Suprapubic skin (tissue), 4 donors: Measurements from ENCODE around the gene SUGCT. TPM values are rescaled to one million over a fixed set of nuclear protein-coding genes. Genes with fewer than 3 reads are reported as not detected.
"Not testable (repeated sequence)": the region's sequence is repeated elsewhere in the genome, so short reads cannot be mapped to it uniquely, and the experiment has no call there.

ENCODE experiments used
- DNase-seq, 2 donors: peaks; one replicate each; pipeline ENCODE4 v3.0.0-alpha.2; 2019; ENCODE audit warnings: low spot score in 2 of 2
- H3K27ac ChIP-seq: fragments of 200-600 bp; sonication (generic); one replicate; pipeline ENCODE4 v1.5.1; 2019
- H3K27me3 ChIP-seq: fragments of 200-600 bp; sonication (generic); one replicate; pipeline ENCODE4 v1.5.1; 2019
- H3K36me3 ChIP-seq: fragments of 200-600 bp; sonication (generic); one replicate; pipeline ENCODE4 v1.5.1; 2019
- H3K4me1 ChIP-seq: fragments of 200-600 bp; sonication (generic); one replicate; pipeline ENCODE4 v1.5.1; 2019
- H3K4me3 ChIP-seq: fragments of 200-600 bp; sonication (generic); one replicate; pipeline ENCODE4 v1.5.1; 2019; ENCODE audit warnings: mild to moderate bottlenecking
- H3K9me3 ChIP-seq: fragments of 200-600 bp; sonication (generic); one replicate; pipeline ENCODE4 v1.5.1; 2019
- EP300 ChIP-seq: sonication (generic); formaldehyde crosslinking; IDR thresholded peaks from one replicate; pipeline ENCODE4 v1.6.1; 2017; ENCODE audit warnings: antibody characterized with exemption
- POLR2A ChIP-seq, 2 donors: fragments of 450-650 bp; IDR thresholded peaks; one replicate each; pipeline ENCODE4 v1.6.1; 2017; ENCODE audit warnings: antibody characterized with exemption in 2 of 2, mild to moderate bottlenecking in 2 of 2, moderate library complexity in 2 of 2
- POLR2AphosphoS5 ChIP-seq, 3 donors: sonication (generic); formaldehyde crosslinking; IDR thresholded peaks; one replicate each; pipeline ENCODE4 v1.6.1; 2017; ENCODE audit warnings: antibody characterized with exemption in 3 of 3
- WGBS: methylation state at CpG from one replicate; pipeline ENCODE4 v1.1.5; 2018; 5-methylcytosine and 5-hydroxymethylcytosine counted together
- total RNA-seq, 4 donors: library from RNA; depleted of rRNA; stranded (reverse); fragments of >200 nt; gene quantifications; one replicate each; pipeline ENCODE4 v1.1.0, GENCODE V29; 2016
- TF ChIP-seq, protein P1 (sequence below), 2 donors: fragments of 200-600 bp in 1 of 2; fragments of 450-650 bp in 1 of 2; sonication (generic) in 1 of 2; IDR thresholded peaks; one replicate each; pipeline ENCODE4 v1.5.1; 2016 to 2019; ENCODE audit warnings: antibody characterized with exemption in 2 of 2, mild to moderate bottlenecking in 1 of 2, moderate library complexity in 1 of 2

Gene SUGCT
- total RNA-seq, 4 donors from 2014 or later, result 0.73 to 2.2 (median 0.98) TPM; not detected in 1

- no peak for DNase-seq
- H3K36me3 ChIP-seq, result no peaks in the 10 kb centered on the region
- TF ChIP-seq EP300, result no peak
- no peak for TF ChIP-seq POLR2A (IDR thresholded peaks at IDR 0.05)
- TF ChIP-seq, protein P1, sequence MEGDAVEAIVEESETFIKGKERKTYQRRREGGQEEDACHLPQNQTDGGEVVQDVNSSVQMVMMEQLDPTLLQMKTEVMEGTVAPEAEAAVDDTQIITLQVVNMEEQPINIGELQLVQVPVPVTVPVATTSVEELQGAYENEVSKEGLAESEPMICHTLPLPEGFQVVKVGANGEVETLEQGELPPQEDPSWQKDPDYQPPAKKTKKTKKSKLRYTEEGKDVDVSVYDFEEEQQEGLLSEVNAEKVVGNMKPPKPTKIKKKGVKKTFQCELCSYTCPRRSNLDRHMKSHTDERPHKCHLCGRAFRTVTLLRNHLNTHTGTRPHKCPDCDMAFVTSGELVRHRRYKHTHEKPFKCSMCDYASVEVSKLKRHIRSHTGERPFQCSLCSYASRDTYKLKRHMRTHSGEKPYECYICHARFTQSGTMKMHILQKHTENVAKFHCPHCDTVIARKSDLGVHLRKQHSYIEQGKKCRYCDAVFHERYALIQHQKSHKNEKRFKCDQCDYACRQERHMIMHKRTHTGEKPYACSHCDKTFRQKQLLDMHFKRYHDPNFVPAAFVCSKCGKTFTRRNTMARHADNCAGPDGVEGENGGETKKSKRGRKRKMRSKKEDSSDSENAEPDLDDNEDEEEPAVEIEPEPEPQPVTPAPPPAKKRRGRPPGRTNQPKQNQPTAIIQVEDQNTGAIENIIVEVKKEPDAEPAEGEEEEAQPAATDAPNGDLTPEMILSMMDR (IDR thresholded peaks at IDR 0.05), result no peak
- no peak for TF ChIP-seq POLR2AphosphoS5 (IDR thresholded peaks at IDR 0.05)
- H3K4me1 ChIP-seq, result no peaks in the 10 kb centered on the region
- no peak overlapping the region for H3K4me3 ChIP-seq
- no peak overlapping the region for H3K27ac ChIP-seq
- H3K9me3 ChIP-seq, result no peaks in the 10 kb centered on the region
- 97% methylated on average over 2 of the region's 2 CpGs for WGBS
- no peaks in the 10 kb centered on the region for H3K27me3 ChIP-seq
Measured at GRCh38 chr7:40122940-40123254, 11.9 kb upstream of the SUGCT start.

DNA sequence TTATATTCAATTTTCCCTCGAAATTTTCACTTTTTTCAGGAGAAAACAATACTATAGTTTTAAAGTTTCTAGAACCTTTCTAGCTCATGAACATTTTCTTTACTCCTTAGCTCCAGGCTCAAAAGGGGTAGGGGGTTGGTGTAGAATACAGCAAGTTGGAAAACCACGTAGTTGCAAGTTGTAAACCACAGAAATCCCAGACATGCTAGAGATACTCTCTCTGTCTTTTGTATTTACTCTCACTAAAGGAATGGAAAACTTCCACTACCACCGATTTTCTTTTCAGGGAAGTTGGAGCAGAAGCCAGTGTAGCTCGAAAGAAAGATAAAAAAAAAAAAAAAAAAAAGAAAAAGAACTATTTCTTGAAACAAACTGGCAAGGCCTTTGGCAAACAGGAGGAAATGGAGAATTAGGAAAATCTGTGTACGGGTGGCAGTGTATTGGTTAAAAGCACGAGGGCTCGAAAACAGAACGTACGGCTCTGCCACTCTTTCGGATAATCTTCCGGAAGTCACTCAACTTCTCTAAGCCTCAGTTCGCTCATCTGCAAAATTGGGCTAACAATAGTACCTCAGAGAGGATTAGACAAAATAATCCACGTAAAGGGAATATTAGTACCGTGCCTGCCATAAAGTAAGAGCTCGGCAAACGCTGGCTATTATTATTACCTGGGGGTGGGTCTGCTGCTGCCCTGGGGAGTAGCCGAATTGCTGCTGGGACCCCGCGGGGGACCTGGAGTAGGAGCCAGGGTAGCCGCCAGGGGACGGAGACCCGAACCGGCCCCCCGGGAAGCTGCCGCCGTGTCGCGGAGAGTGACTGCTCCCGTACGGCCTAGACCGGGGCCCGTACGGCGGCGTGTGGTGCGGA, 1.0 kb upstream of the SUGCT start:
- Histone ChIP-seq H3K36me3 (no peaks in the 10 kb centered on the region), H3K4me3 (peak overlapping the region; percentile 97), H3K9me3 (no peaks in the 10 kb centered on the region), H3K27me3 (no peaks in the 10 kb centered on the region), H3K4me1 (peaks cover 33% of the 10 kb centered on the region), H3K27ac (peak overlapping the region; percentile 95)
- TF ChIP-seq EP300, result no peak
- TF ChIP-seq POLR2AphosphoS5 (IDR thresholded peaks at IDR 0.05), result no peak
- no peak for TF ChIP-seq POLR2A (IDR thresholded peaks at IDR 0.05)
- TF ChIP-seq, protein P1 (IDR thresholded peaks at IDR 0.05), result no peak
- no peak for DNase-seq
- WGBS, result 2% methylated on average over 16 of the region's 36 CpGs

- no peaks in the 10 kb centered on the region for H3K36me3 ChIP-seq
- peaks cover 32% of the 10 kb centered on the region for H3K4me1 ChIP-seq
- peak overlapping the region; percentile 97 for H3K4me3 ChIP-seq
- H3K27me3 ChIP-seq, result no peaks in the 10 kb centered on the region
- 6% methylated on average over 13 of the region's 17 CpGs for WGBS
- DNase-seq, result no peak
- peak overlapping the region; percentile 95 for H3K27ac ChIP-seq
- H3K9me3 ChIP-seq, result no peaks in the 10 kb centered on the region
- TF ChIP-seq, protein P1 (IDR thresholded peaks at IDR 0.05), result no peak
- TF ChIP-seq POLR2A (IDR thresholded peaks at IDR 0.05), result no peak
- TF ChIP-seq POLR2AphosphoS5 (IDR thresholded peaks at IDR 0.05), result no peak
- no peak for TF ChIP-seq EP300
Measured at GRCh38 chr7:40135317-40135610, 459 bp downstream of the SUGCT start.

GRCh38 chr7:40137563-40137962, 2.8 kb downstream of the SUGCT start:
- DNase-seq, result no peak
- no peaks in the 10 kb centered on the region for H3K36me3 ChIP-seq
- H3K4me3 ChIP-seq, result no peak overlapping the region
- peaks cover 20% of the 10 kb centered on the region for H3K4me1 ChIP-seq
- whole genome bisulfite sequencing, result 95% methylated on average over 2 of the region's 2 CpGs
- no peaks in the 10 kb centered on the region for H3K27me3 ChIP-seq
- H3K27ac ChIP-seq, result no peak overlapping the region
- no peak for TF ChIP-seq POLR2AphosphoS5 (IDR thresholded peaks at IDR 0.05)
- no peak for TF ChIP-seq POLR2A (IDR thresholded peaks at IDR 0.05)
- no peak for TF ChIP-seq EP300
- TF ChIP-seq, protein P1 (IDR thresholded peaks at IDR 0.05), result no peak
- H3K9me3 ChIP-seq, result no peaks in the 10 kb centered on the region

GRCh38 chr7:40138973-40139372, 4.2 kb downstream of the SUGCT start:
- DNase-seq, result no peak
- 95% methylated on average over 5 of the region's 5 CpGs for WGBS
- H3K9me3 ChIP-seq, result no peaks in the 10 kb centered on the region
- no peaks in the 10 kb centered on the region for H3K27me3 ChIP-seq
- TF ChIP-seq, protein P1 (IDR thresholded peaks at IDR 0.05), result no peak
- TF ChIP-seq POLR2AphosphoS5 (IDR thresholded peaks at IDR 0.05) (no peak), EP300 (no peak), POLR2A (IDR thresholded peaks at IDR 0.05) (no peak)
- no peak overlapping the region for H3K27ac ChIP-seq
- H3K4me3 ChIP-seq, result no peak overlapping the region
- no peaks in the 10 kb centered on the region for H3K36me3 ChIP-seq
- peaks cover 9% of the 10 kb centered on the region for H3K4me1 ChIP-seq

DNA sequence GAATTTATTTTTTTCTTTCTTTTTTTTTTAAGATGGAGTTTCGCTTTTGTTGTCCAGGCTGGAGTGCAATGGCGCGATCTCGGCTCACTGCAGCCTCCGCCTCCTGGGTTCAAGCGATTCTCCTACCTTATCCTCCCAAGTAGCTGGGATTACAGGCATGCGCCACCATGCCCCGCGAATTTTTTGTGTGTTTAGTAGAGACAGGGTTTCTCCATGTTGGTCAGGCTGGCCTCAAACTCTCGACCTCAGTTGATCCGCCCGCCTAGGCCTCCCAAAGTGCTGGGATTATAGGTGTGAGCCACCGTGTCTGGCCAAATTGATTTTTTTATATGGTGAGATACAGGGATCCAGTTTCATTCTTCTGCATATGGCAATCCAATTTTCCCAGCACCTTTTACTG, 5.1 kb downstream of the SUGCT start:
- not testable (repeated sequence) for DNase-seq, H3K9me3 ChIP-seq, H3K27ac ChIP-seq, H3K4me3 ChIP-seq, H3K36me3 ChIP-seq, H3K4me1 ChIP-seq, H3K27me3 ChIP-seq
- WGBS, result 93% methylated on average over 13 of the region's 13 CpGs

- H3K27me3 ChIP-seq, H3K9me3 ChIP-seq, H3K27ac ChIP-seq, H3K36me3 ChIP-seq, DNase-seq, H3K4me3 ChIP-seq, H3K4me1 ChIP-seq: not testable (repeated sequence)
- 72% methylated on average over 5 of the region's 5 CpGs for WGBS
Measured at GRCh38 chr7:40141916-40142315, 7.1 kb downstream of the SUGCT start.

DNA sequence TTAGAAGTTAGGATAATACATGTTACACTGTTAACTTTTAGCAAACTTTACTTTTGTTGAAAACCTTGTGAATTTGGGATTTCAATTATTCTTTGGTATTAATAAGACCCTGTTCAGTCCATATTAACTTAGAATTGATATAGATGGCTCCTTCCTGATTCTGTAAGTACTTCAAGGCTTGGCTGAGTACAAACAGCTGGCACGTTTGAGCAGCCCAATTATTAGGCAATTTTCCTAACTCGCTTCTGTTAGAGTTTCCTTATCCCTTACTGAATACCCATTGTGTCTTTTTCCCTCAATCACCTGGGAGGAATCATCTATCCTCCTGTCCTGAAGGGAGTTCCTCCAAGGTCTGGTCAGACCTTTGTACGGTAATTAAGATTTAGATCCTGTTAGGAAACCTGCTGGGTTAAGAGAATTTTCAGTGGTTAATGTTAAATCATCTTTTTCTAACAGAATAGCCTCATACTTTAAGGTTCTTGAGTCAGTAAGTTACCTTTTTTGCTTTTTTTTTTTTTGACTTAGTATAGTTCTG, 10.9 kb downstream of the SUGCT start:
- H3K27me3 ChIP-seq, result not testable (repeated sequence)
- 75% methylated on average over 3 of the region's 3 CpGs for WGBS

More for the DNA sequence above, 10.9 kb downstream of the SUGCT start:
- DNase-seq, H3K36me3 ChIP-seq, H3K4me3 ChIP-seq, H3K9me3 ChIP-seq, H3K4me1 ChIP-seq, H3K27ac ChIP-seq: not testable (repeated sequence)
